ENCODE data around the gene ERC1. TPM values are rescaled to one million over a fixed set of nuclear protein-coding genes. Genes with fewer than 3 reads are reported as not detected.

Gene ERC1
- total RNA-seq, 1 experiment from 2014 or later: 12.3 TPM

DNA sequence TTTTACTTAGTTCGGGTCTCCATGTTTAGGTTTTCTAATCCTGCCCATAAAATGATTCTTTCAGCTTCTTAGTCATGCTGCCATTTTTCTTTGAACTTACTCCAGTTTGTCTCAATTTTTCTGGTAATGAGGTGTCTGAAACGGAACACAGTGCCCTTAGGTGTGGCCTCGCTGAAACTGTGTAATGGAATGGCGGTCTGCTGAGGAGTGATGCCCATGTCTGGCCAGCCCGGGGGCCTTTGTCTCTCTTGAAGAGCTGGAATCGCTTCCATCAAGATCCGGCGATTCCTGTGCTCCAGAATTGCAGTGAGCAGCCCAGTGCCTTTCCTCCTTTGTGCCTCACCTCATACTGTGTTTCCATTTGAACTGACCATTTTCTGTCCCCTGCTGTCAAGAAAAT is 490.9 kb downstream of the ERC1 start:
- Histone ChIP-seq H3K9me2 (replicated peaks; ENCODE audit: low read length) (no peaks in the 10 kb centered on the region), H3K9me3 (ENCODE audit: low read length) (no peaks in the 10 kb centered on the region), H2AFZ (ENCODE audit: low read length) (no peak overlapping the region), H3K4me2 (ENCODE audit: low read length) (no peak overlapping the region), H3K9ac (ENCODE audit: low read length) (no peak overlapping the region), H4K20me1 (ENCODE audit: low read length) (no peaks in the 10 kb centered on the region), H3K27me3 (ENCODE audit: low read length) (no peaks in the 10 kb centered on the region), H3K36me3 (ENCODE audit: low read depth, low read length) (no peaks in the 10 kb centered on the region), H3K79me2 (ENCODE audit: low read length) (no peaks in the 10 kb centered on the region), H3F3A (ENCODE audit: low read length, unreplicated experiment) (no peaks in the 10 kb centered on the region), H3K4me1 (ENCODE audit: insufficient read depth, low read length) (peaks cover 9% of the 10 kb centered on the region; the same call in 1 of the 2 replicates), H3K4me3 (ENCODE audit: low read length) (no peak overlapping the region), H3K27ac (ENCODE audit: low read length) (no peak overlapping the region)
- ChIA-PET CTCF (no interaction called here), POLR2A (ENCODE audit: unreplicated experiment) (no interaction called here)
- no peak for ATAC-seq
- BruUV-seq (replicated peaks): no TSS peak
- intact Hi-C loops (cut with micrococcal nuclease): no loop called here
- DNase-seq: no peak
- TF ChIP-seq EZH2phosphoT487 (IDR thresholded peaks at IDR 0.05; ENCODE audit: borderline replicate concordance, low read length): no peak
- TF ChIP-seq CTCF (conservative IDR thresholded peaks at IDR 0.05; ENCODE audit: low read depth, low read length): no peak
- no peak for TF ChIP-seq EZH2 (IDR thresholded peaks at IDR 0.05; ENCODE audit: low read length, unreplicated experiment)

DNA sequence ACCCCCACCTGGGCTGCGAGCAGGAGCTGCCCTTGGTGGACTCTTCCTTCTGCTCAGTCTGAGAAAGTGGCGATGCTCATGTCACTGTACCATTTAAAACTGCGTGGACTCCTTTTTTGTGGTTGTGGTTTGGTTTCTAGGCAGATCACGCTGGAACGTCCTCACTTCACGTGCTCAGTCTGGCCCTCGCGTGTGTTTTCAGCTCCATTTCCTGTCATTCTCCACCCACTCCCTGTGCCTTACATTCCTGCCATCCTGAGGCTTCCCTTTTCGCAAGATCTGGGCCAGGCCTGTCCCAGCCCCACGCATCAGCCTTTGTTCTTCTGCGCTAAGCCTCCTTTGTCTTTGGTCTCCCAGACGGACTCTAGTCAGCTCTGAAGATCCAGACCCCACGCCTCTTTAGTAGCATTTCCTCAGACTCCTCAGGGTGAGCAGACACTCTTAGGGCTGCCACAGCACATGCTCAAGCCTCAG is 497.9 kb downstream of the ERC1 start:
- no peaks in the 10 kb centered on the region for H3K27me3 ChIP-seq (ENCODE audit: low read length)
- no peaks in the 10 kb centered on the region for H3F3A ChIP-seq (ENCODE audit: low read length, unreplicated experiment)
- no peaks in the 10 kb centered on the region for H3K36me3 ChIP-seq (ENCODE audit: low read depth, low read length)
- no TSS peak for BruUV-seq (replicated peaks)
- H3K9me3 ChIP-seq (ENCODE audit: low read length): no peaks in the 10 kb centered on the region
- ATAC-seq: no peak
- ChIA-PET POLR2A (ENCODE audit: unreplicated experiment) (no interaction called here), CTCF (no interaction called here)
- H3K4me3 ChIP-seq (ENCODE audit: low read length): no peak overlapping the region
- H3K4me1 ChIP-seq (ENCODE audit: insufficient read depth, low read length): no peaks in the 10 kb centered on the region
- no peaks in the 10 kb centered on the region for H4K20me1 ChIP-seq (ENCODE audit: low read length)
- no peak overlapping the region for H3K9ac ChIP-seq (ENCODE audit: low read length)
- H3K27ac ChIP-seq (ENCODE audit: low read length): no peak overlapping the region
- TF ChIP-seq EZH2 (IDR thresholded peaks at IDR 0.05; ENCODE audit: low read length, unreplicated experiment) (no peak), EZH2phosphoT487 (IDR thresholded peaks at IDR 0.05; ENCODE audit: borderline replicate concordance, low read length) (no peak), CTCF (conservative IDR thresholded peaks at IDR 0.05; ENCODE audit: low read depth, low read length) (no peak)
- no peak for DNase-seq
- H3K79me2 ChIP-seq (ENCODE audit: low read length): no peaks in the 10 kb centered on the region
- intact Hi-C loops (cut with micrococcal nuclease): no loop called here
- no peak overlapping the region for H2AFZ ChIP-seq (ENCODE audit: low read length)
- no peaks in the 10 kb centered on the region for H3K9me2 ChIP-seq (replicated peaks; ENCODE audit: low read length)
- H3K4me2 ChIP-seq (ENCODE audit: low read length): no peak overlapping the region

- BruUV-seq (replicated peaks): no TSS peak
- POLR2A ChIA-PET (ENCODE audit: unreplicated experiment): no interaction called here
- Histone ChIP-seq H3K4me2 (ENCODE audit: low read length) (no peak overlapping the region), H3F3A (ENCODE audit: low read length, unreplicated experiment) (no peaks in the 10 kb centered on the region), H3K4me1 (ENCODE audit: insufficient read depth, low read length) (peaks cover 7% of the 10 kb centered on the region), H3K27me3 (ENCODE audit: low read length) (no peaks in the 10 kb centered on the region), H3K27ac (ENCODE audit: low read length) (no peak overlapping the region), H3K9ac (ENCODE audit: low read length) (no peak overlapping the region), H3K36me3 (ENCODE audit: low read depth, low read length) (no peaks in the 10 kb centered on the region), H3K4me3 (ENCODE audit: low read length) (no peak overlapping the region), H2AFZ (ENCODE audit: low read length) (no peak overlapping the region), H3K9me2 (replicated peaks; ENCODE audit: low read length) (no peaks in the 10 kb centered on the region), H4K20me1 (ENCODE audit: low read length) (no peaks in the 10 kb centered on the region), H3K9me3 (ENCODE audit: low read length) (no peaks in the 10 kb centered on the region), H3K79me2 (ENCODE audit: low read length) (no peaks in the 10 kb centered on the region)
- intact Hi-C loops (cut with micrococcal nuclease): no loop called here
- TF ChIP-seq EZH2 (IDR thresholded peaks at IDR 0.05; ENCODE audit: low read length, unreplicated experiment) (no peak), EZH2phosphoT487 (IDR thresholded peaks at IDR 0.05; ENCODE audit: borderline replicate concordance, low read length) (no peak), CTCF (conservative IDR thresholded peaks at IDR 0.05; ENCODE audit: low read depth, low read length) (no peak)
- CTCF ChIA-PET: no interaction called here
- ATAC-seq (no peak), DNase-seq (no peak)
Measured at GRCh38 chr12:1491983-1492697, 501.1 kb downstream of the ERC1 start.
